Activated CD4-positive, alpha-beta T cell treated with anti-CD3 and anti-CD28 coated beads, Interleukin-2, Interleukin-4, amounts not matched to agents 100 ng/mL and 50 ng/mL, durations not matched to agents 16 hours and 8 hours (primary cell): Measurements from ENCODE around the gene CAB39L.

Experiments used
- DNase-seq: peaks from one replicate; pipeline ENCODE4 v3.0.0-alpha.2; 2020; ENCODE audit warnings: low spot score

Gene CAB39L

DNA sequence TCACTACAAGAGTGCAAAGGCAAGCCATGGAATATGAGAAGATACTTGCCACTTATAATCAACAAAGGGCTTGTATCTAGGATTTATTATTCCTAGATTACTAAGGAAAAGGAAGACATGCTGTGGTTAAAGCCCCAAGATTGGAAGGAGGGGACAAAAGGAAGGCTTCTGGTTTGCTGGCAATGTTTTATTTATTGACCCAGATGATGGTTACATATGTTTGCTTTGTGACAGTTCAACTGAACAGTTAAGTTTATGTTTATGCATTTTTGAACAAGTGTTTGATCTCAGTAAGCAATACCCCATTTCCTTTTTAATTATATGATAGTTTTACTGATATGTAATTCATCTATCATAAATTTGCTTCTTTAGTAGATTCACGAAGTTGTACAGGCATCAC is 155.9 kb downstream of the CAB39L start:
- DNase-seq: no peak

DNA sequence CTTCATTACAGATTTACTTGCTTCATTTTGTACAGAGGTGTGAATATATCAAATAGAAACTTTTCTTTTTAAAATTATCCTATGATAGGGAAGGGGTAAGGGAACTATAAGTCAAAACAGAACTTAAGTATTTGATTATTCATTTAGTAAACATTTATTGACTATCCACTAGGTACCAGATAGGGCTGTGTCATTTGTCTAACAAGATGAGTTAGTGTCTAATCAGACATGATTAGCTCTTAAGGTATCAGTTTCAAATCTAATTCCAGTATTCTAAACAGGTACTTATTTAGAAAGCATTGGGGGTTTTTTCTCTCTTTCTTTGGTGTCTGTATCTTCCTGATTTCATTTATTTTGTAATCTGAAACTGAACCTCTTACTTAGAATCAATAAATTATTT is 164.0 kb downstream of the CAB39L start:
- DNase-seq: no peak

DNA sequence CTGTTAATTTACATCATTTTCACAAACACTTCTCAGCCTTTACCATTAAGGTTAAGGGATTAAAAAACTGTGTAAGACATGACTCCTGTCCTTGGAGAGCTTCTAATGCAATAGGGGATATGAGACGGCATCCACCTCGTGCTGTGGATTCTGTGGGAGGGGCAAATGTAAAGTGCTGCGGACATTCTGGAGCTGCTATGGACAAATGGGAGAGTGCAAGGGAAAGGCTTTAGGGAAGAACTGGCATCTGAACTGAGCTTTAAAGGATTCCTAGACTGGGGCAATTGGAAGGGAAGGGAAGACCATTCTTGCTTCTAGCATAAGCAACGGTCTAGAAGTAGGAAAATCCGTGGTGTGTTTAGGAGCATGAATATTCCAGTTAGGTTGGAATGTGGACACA is 164.8 kb downstream of the CAB39L start:
- no peak for DNase-seq

DNA sequence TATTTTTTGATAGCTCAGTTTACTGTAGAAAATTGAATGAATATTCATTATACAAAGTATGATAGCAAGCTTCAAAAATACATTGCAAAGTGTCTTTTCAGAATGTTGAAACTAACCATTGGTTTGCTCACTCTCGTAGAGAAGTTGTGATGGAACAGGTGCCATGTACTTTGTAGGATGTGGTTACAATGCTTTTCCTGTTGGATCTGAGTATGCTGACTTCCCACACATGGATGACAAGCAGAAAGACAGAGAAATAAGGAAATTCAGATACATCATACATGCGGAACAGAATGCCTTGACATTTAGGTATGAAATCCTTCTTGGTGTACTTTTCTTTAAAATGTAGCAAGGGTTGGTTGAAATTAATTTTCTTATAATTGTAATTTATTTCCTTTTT is 165.7 kb downstream of the CAB39L start:
- no peak for DNase-seq

DNA sequence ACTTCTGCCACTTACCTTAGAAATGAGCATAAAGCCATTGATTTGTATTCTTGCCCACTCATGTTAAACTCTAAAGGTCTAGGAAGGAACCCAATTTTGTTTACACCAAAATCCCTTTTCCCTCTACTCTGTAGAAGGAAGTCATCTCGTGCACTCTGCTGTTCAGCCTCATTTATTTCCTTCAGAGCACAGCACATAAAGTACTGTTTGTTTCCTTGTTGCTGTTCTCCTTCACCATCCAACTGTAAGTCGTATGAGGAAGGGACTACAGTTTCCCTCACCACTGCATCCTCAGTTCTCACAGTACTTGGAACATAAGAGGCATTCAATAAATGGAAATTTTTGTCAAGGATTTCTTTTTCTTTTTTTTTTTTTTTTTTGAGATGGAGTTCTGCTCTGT is 171.6 kb downstream of the CAB39L start:
- DNase-seq: no peak

DNA sequence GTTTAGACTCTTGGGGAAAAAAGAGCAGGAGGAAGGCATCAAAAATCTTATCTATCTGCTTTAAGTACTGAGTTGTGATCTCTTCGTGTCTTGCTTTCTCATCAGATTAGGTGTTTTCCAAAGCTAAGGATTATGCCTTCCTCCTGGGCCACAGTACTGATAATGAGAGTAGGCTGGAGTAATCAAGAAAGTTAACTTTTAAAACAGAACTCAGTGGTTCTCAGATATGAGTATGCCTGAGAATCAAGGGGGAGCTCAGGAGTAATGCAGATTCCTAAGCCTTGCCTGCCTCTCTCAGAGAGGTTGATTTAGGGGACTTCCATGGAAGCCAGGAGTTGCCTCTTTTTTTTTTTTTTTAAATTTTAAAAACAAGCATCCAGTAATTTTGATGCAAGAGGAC is 172.6 kb downstream of the CAB39L start:
- DNase-seq: no peak

DNA sequence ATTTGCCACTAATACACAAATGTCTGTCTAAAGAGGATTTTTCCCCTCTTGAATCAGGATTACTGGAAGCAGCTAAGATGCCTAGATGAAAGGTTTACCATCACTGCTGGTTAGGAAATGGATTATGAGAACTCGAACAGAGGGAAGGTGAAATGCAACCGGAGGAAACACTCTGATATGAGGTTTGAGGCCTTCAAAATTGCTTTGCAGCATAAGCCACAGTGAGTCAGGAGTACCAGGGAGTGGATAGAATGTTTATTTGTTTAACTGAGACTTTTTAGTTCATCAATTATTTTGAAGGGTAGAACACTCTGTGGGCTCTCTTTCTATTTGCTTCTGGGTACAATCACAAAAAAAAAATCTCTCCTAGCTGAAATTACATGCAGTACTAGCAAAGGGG is 178.0 kb downstream of the CAB39L start:
- no peak for DNase-seq

DNA sequence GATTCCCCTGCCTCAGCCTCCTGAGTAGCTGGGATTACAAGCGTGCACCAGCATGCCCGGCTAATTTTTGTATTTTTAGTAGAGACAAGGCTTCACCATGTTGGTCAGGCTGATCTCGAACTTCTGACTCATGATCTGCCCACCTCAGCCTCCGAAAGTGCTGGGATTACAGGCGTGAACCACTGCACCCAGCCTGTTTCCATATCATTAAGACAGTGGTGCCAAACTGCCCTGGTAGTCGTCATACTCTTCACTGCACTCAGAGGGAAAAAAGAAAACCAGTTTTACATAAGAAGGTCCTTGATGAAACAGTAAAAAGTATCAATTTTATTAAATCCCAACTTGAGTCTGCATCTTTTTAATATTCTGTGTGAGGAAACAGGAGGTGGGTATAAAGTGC is 181.2 kb downstream of the CAB39L start:
- no peak for DNase-seq

DNA sequence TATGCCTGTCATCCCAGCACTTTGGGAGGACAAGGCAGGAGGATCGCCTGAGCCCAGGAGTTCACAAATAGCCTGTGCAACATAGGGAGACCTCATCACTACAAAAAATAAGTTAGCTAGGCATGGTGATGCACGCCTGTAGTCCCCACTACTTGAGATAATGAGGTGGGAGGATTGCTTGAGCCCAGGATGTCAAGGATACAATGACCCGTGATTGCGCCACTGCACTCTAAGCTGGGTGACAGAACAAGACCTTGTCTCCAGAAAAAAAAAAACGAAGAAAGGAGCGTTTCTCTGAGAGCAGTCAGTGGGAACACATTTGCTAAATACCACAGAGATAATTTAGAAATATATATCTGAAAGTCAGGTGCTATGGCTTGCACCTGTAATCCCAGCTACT is 184.3 kb downstream of the CAB39L start:
- no peak for DNase-seq
